HG03457 (cell line): ENCODE measurements around the gene CBY1.
"Not testable (repeated sequence)": the region's sequence is repeated elsewhere in the genome, so short reads cannot be mapped to it uniquely, and the experiment has no call there.

Experiments
- ATAC-seq: cut with Tn5 transposase; IDR thresholded peaks from one replicate; pipeline ENCODE4 v1.9.1; 2021; ENCODE audit warnings: moderate number of reproducible peaks; ENCODE audit not compliant: unreplicated experiment

CBY1 gene

GRCh38 chr22:38656256-38657044 lies at the start of gene CBY1, which contains the start of gene FAM227A:
TSS of gene CBY1 (plus strand) at chr22:38656638. CDS start at chr22:38668055, 11,417 bp downstream.
TSS of gene FAM227A (minus strand) at chr22:38656392. CDS start at chr22:38650168, 6,224 bp downstream.
- peak; percentile 53 for ATAC-seq

- no peak for ATAC-seq
Observed at GRCh38 chr22:38607680-38608079, 48.8 kb upstream of the CBY1 start.

DNA sequence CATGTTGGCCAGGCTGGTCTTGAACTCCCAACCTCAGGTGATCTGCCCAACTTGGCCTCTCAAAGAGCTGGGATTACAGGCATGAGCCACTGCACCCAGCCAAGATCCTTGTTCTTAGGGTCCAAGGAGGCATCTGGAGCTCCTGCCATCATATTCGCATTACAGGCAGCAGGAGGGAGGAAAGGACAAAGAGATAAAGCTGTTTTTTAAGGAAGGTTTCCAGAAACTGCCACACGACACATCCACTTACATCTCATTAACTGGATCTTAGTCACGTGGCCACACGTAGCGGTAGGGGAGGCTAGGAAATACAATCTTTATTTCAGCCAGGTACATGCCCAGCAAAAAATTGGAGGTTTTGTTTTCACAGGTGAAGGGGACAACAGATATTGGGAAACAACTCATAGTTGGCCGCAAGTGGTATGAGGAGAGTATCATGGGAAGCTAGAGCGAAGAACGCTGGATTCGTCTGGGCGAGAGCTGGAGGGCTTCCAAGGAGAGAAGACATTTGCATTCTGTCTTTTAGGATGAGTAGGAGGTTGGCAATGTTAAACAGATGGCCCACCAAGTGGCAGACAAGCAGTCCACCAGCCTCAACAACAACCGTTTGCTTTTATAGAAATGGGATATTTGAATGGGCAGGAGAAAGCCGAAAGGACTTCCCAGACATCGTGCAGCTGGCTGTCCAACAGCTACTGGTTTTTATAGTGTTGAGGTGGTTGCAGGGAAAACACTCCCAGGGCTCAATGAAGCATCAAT lies 47.3 kb upstream of the CBY1 start:
- no peak for ATAC-seq

DNA sequence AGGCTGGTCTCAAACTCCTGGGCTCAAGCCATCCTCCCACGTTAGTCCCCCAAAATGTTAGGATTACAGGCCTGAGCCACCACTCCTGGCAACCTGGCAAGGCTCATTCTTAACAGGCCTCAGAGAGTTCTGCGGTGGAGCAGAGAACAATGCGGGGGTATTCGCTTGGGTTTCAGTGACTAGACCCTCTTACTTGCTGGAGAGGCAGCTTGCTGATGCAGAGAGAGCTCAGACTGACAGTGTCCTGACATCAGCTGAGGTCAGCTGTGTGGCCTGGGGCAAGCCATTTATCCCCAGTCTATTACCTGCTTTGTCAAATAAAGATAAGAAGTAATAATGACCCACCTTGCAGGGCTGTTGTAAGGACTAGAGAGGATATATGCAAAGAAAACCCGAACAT lies 46.2 kb upstream of the CBY1 start:
- ATAC-seq, result no peak

DNA sequence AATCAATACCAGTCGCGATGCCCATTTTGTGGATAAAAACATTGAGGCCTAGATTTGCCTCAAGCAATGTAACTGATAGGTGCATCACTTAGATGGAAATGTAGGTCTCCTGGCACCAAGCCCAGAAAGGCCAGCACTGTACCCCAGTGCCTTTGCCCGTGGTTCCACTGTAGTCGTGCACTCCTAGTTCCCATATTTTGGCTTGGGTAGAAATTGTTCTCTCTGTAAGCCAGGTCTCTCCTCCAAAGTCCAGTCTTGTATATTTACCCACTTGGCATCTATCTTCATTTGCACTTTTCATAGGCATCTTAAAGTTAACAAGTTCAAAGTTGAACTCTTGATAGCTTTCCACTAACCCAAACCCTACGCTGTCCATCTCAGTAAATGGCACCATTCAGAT lies 44.9 kb upstream of the CBY1 start:
- ATAC-seq, result no peak

GRCh38 chr22:38612217-38613006 lies 44.0 kb upstream of the CBY1 start:
- ATAC-seq, result no peak

- no peak for ATAC-seq
Observed at GRCh38 chr22:38613588-38613987, 42.9 kb upstream of the CBY1 start.

- no peak for ATAC-seq
Observed at GRCh38 chr22:38614332-38615063, 41.9 kb upstream of the CBY1 start.

DNA sequence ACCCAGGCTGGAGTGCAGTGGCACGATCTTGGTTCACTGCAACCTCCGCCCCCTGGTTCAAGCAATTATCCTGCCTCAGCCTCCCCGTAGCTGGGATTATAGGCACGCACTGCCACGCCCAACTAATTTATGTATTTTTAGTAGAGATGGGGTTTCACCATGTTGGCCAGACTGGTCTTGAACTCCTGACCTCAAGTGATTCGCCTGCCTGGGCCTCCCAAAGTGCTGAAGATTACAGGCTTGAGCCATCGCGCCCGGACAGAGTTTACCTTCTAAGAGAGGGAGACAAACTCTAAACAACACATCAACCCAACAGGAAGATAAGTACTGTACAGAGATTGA lies 41.4 kb upstream of the CBY1 start:
- ATAC-seq, result not testable (repeated sequence)

DNA sequence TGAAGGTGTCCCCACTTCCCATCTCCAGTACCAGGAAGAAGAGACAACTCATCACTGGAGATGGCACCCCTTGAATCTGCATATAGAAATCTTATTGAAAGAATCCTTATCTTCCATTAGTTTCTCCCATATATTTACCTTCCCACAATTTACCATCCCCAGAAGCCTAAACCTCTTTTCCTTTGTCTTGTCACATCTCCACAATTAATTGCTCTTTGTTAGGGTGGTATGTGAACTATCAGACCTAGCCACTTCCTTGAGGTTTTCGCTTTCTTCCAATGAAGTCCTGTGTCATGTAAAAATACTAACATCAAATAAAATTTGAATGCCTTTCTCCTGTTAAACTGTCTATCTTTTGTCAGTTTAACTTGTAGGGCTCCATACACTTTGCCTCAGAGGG lies 38.2 kb upstream of the CBY1 start:
- no peak for ATAC-seq

- ATAC-seq, result no peak
Observed at GRCh38 chr22:38618682-38619081, 37.8 kb upstream of the CBY1 start.

- no peak for ATAC-seq
Observed at GRCh38 chr22:38623351-38623750, 33.1 kb upstream of the CBY1 start.

- ATAC-seq, result no peak
Observed at GRCh38 chr22:38628444-38628843, 28.0 kb upstream of the CBY1 start.

DNA sequence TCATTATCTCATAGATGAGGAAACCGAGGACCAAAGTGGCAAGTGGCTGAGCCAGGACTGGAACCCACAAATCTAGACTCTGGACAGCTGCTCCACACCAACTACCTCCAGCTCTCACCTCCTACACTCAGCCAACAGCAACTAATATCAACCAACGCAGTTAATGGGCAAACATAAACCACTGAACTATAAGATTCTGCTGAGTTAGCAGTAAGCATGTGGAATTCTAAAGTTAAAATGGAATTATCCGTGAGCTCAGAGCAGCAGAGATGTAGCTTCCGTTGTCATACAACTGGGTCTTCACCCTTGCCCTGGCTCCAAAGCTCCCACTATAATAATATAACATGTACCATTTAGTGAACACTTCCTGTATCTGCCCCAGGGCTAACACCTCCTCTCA lies 27.3 kb upstream of the CBY1 start:
- ATAC-seq, result no peak

DNA sequence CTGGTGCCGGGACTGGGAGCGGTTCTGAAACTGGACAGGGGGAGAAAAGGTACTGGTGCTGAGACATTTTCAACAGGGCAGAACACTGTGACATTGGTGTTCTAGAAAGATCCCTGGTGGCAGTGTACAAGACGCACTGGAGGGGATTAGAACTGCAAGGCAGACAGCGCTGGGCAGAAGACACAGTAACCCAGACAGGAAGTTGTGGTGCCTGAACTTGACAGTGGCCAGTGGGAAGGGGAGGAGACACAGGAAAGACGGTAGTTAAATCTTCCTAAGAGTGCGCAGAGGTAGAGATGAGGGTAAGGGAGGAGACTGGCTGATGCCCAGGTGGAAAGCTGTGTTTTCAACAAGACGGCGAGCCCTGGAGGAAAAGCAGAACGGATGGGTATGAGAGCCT lies 24.7 kb upstream of the CBY1 start:
- ATAC-seq, result no peak

GRCh38 chr22:38632528-38632927 lies 23.9 kb upstream of the CBY1 start:
- ATAC-seq, result no peak

DNA sequence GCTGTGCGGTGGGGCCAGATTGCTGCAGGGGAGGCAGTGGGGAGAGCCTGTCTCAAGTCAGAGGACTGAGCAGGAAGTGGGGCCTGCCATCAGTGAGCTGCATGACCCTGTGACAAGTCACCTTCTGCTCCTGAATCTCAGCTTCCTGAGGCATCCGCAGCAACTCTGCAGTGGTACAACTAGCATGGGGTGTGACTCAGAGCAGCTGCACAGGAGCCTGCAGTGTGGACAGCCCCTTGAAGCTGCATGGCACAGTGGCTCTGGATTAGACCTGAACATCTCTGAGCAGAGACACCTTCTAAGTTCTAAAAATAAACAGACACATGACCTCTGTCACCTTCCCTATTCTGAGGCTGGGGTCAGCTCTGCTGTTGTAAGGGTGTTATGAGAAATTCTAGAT lies 18.2 kb upstream of the CBY1 start:
- ATAC-seq, result no peak

- no peak for ATAC-seq
Observed at GRCh38 chr22:38638728-38639127, 17.7 kb upstream of the CBY1 start.

- ATAC-seq, result no peak
Observed at GRCh38 chr22:38641476-38642040, 14.9 kb upstream of the CBY1 start.

GRCh38 chr22:38644245-38644644 lies 12.2 kb upstream of the CBY1 start:
- ATAC-seq, result not testable (repeated sequence)

GRCh38 chr22:38645430-38645829 lies 11.0 kb upstream of the CBY1 start:
- no peak for ATAC-seq
